Astrocyte of the cerebellum (primary cell): ENCODE results near the gene ACTBL2.

ENCODE experiments used
- DNase-seq: peaks from one replicate; pipeline ENCODE4 v3.0.0-alpha.2; 2011; ENCODE audit warnings: low read depth
- H3K4me3 ChIP-seq: 2 replicates; pipeline ENCODE4 v1.5.1; 2011; ENCODE audit warnings: mild to moderate bottlenecking, low read depth, low read length, moderate library complexity
- CTCF ChIP-seq: IDR thresholded peaks from 2 replicates; pipeline ENCODE4 v1.5.1; 2012; ENCODE audit warnings: low read length, low read depth, moderate library complexity, mild to moderate bottlenecking; ENCODE audit errors: missing control alignments
- in situ Hi-C: cut with HindIII; loops from 2 replicates; pipeline ENCODE4 v1.10.0; 2017; ENCODE audit warnings: low sequenced_read_pairs

ACTBL2 gene

GRCh38 chr5:57458443-57458842 is 24.2 kb downstream of the ACTBL2 start:
- TF ChIP-seq CTCF: no peak
- DNase-seq: no peak
- in situ Hi-C loops: no loop called here
- no peak overlapping the region for H3K4me3 ChIP-seq

GRCh38 chr5:57456531-57457135 is 26.0 kb downstream of the ACTBL2 start:
- H3K4me3 ChIP-seq: no peak overlapping the region
- in situ Hi-C loops: no loop called here
- no peak for TF ChIP-seq CTCF
- no peak for DNase-seq

GRCh38 chr5:57455511-57456455 is 26.8 kb downstream of the ACTBL2 start:
- in situ Hi-C loops: no loop called here
- DNase-seq: no peak
- no peak overlapping the region for H3K4me3 ChIP-seq
- no peak for TF ChIP-seq CTCF

GRCh38 chr5:57454896-57455295 is 27.7 kb downstream of the ACTBL2 start:
- no peak for TF ChIP-seq CTCF
- no peak for DNase-seq
- in situ Hi-C loops: no loop called here
- H3K4me3 ChIP-seq: no peak overlapping the region

- TF ChIP-seq CTCF: no peak
- in situ Hi-C loops: no loop called here
These were observed 28.9 kb downstream of the ACTBL2 start for GRCh38 chr5:57453728-57454127.

GRCh38 chr5:57452885-57453284 is 29.7 kb downstream of the ACTBL2 start:
- no peak for DNase-seq
- TF ChIP-seq CTCF: no peak
- in situ Hi-C loops: no loop called here
- H3K4me3 ChIP-seq: no peak overlapping the region

More at GRCh38 chr5:57453728-57454127, 28.9 kb downstream of the ACTBL2 start:
- no peak overlapping the region for H3K4me3 ChIP-seq
- no peak for DNase-seq
